ENCODE data around the gene ANXA8.
"Not testable (repeated sequence)": the region's sequence is repeated elsewhere in the genome, so short reads cannot be mapped to it uniquely, and the experiment has no call there.

The ANXA8 gene

GRCh38 chr10:47462577-47463358 lies 21.1 kb downstream of the ANXA8 start:
- not testable (repeated sequence) for DNase-seq

GRCh38 chr10:47461261-47461687 lies 22.6 kb downstream of the ANXA8 start:
- DNase-seq = peak; percentile 27

- no peak for DNase-seq
Measured at GRCh38 chr10:47458466-47459154, 25.3 kb downstream of the ANXA8 start.

- DNase-seq = no peak
Measured at GRCh38 chr10:47457826-47458225, 26.1 kb downstream of the ANXA8 start.

GRCh38 chr10:47457528-47457820 lies 26.4 kb downstream of the ANXA8 start:
- no peak for DNase-seq

GRCh38 chr10:47456794-47457527 lies 27.0 kb downstream of the ANXA8 start:
- DNase-seq = no peak

GRCh38 chr10:47456079-47456785 lies 27.7 kb downstream of the ANXA8 start:
- DNase-seq = no peak

GRCh38 chr10:47455350-47456078 lies 28.4 kb downstream of the ANXA8 start:
- not testable (repeated sequence) for DNase-seq

GRCh38 chr10:47454780-47455058 lies 29.2 kb downstream of the ANXA8 start:
- no peak for DNase-seq

- DNase-seq = no peak
Measured at GRCh38 chr10:47454008-47454779, 29.7 kb downstream of the ANXA8 start.

GRCh38 chr10:47453141-47454007 lies 30.5 kb downstream of the ANXA8 start:
- DNase-seq = no peak

- DNase-seq = no peak
Measured at GRCh38 chr10:47452495-47453140, 31.3 kb downstream of the ANXA8 start.

GRCh38 chr10:47451998-47452494 lies 31.9 kb downstream of the ANXA8 start:
- no peak for DNase-seq

GRCh38 chr10:47451273-47451997 lies 32.5 kb downstream of the ANXA8 start:
- DNase-seq = no peak

GRCh38 chr10:47450442-47450841 lies 33.5 kb downstream of the ANXA8 start:
- no peak for DNase-seq

GRCh38 chr10:47449979-47450378 lies 33.9 kb downstream of the ANXA8 start:
- no peak for DNase-seq

- DNase-seq = no peak
Measured at GRCh38 chr10:47449102-47449978, 34.6 kb downstream of the ANXA8 start.

- DNase-seq = no peak
Measured at GRCh38 chr10:47447705-47448104, 36.2 kb downstream of the ANXA8 start.

All from stimulated activated CD4-positive, alpha-beta T cell treated with anti-CD3 and anti-CD28 coated beads, Interleukin-1b, Interleukin-23, amount 100 ng/mL, for 48 hours (primary cell).